Testis (tissue), 2 donors: ENCODE data around the gene TMEM114.

Source experiments
- POLR2A ChIP-seq: fragments of 450-650 bp; IDR thresholded peaks from one replicate; pipeline ENCODE4 v1.6.1; 2017; ENCODE audit warnings: antibody characterized with exemption, mild to moderate bottlenecking, moderate library complexity
- TF ChIP-seq, protein P1 (sequence below), 3 experiments: fragments of 450-650 bp in 2 of 3; fragments of 200-600 bp in 1 of 3; sonication (generic) in 1 of 3; IDR thresholded peaks; one replicate each; pipeline ENCODE4 v1.5.1; 2016 to 2019; ENCODE audit warnings: antibody characterized with exemption in 3 of 3, mild to moderate bottlenecking in 2 of 3, moderate library complexity in 1 of 3

DNA sequence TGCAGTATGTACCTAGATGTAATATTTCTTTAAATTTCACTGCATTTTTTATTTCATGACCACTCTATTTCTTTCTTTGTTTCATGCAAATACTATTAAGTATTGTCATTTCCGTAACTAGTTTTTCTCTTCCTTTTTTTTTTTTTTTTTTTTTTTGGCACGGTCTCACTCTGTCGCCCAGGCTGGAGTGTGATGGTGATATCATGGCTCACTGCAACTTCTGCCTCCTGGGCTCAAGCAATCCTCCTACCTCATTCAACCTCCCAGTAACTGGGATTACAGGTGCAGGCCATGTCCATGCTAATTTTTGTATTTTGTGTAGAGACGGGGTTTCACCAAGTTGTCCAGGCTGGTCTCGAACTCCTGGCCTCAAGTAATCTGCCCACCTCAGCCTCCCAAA is 70.7 kb downstream of the TMEM114 start:
- TF ChIP-seq POLR2A: no peak
- TF ChIP-seq, protein P1, sequence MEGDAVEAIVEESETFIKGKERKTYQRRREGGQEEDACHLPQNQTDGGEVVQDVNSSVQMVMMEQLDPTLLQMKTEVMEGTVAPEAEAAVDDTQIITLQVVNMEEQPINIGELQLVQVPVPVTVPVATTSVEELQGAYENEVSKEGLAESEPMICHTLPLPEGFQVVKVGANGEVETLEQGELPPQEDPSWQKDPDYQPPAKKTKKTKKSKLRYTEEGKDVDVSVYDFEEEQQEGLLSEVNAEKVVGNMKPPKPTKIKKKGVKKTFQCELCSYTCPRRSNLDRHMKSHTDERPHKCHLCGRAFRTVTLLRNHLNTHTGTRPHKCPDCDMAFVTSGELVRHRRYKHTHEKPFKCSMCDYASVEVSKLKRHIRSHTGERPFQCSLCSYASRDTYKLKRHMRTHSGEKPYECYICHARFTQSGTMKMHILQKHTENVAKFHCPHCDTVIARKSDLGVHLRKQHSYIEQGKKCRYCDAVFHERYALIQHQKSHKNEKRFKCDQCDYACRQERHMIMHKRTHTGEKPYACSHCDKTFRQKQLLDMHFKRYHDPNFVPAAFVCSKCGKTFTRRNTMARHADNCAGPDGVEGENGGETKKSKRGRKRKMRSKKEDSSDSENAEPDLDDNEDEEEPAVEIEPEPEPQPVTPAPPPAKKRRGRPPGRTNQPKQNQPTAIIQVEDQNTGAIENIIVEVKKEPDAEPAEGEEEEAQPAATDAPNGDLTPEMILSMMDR (IDR thresholded peaks at IDR 0.05): no peak
